HG03571 (cell line): ENCODE measurements around the gene RARRES2.
"Not testable (repeated sequence)": the region's sequence is repeated elsewhere in the genome, so short reads cannot be mapped to it uniquely, and the experiment has no call there.

Experiments
- ATAC-seq: cut with Tn5 transposase; IDR thresholded peaks from one replicate; pipeline ENCODE4 v1.9.1; 2021; ENCODE audit not compliant: unreplicated experiment

The RARRES2 gene

DNA sequence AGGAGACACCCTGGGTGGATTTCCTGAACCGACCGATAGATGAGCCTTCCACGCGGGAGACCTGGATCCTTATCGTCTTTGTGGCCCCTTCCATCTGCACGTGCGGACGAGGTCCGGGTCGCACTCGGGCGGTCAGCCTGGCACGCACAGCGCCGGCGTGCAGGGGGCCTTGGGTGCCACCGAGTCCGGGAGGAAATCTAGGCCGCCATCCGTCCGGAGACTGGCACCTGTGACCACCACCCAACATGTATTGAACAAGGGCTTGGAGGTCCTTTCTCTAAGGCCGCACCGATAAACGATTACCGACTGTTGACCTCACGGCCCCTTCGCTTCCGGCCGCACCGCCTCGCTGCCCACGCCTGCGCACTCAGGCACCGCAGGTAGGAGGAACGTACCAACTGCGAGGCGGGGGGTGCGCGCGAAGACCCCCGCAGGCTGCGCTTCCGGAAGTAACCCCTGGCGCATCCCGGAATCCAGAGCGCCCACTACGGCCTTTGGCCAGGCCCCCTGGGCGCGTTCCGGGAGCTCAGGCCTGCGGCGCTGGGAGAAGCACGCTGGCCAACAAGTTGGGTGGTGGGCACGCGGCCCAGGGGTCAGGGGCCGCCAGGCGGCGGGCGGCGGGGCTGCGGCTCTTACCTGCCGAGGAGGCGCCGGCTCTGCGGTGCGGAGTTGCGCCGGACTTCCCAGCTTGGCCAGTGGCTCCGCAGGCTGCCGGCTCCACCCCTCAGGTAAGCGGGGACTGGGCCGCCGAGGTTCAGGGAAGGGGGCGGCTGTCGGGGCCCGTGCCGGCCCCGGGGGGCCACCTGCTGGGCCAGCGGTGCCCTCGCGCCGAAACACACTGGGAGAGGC, 18.4 kb downstream of the RARRES2 start, which contains the start of the genes ACTR3C and LRRC61:
Gene ACTR3C (minus strand): TSS at position 713 of the 849 bp plus-strand sequence. CDS start 28,249 bp downstream, outside the sequence.
Gene LRRC61 (plus strand): TSS at position 523 of the 849 bp plus-strand sequence. CDS start 13,507 bp downstream, outside the sequence.
- peak; percentile 46 for ATAC-seq

DNA sequence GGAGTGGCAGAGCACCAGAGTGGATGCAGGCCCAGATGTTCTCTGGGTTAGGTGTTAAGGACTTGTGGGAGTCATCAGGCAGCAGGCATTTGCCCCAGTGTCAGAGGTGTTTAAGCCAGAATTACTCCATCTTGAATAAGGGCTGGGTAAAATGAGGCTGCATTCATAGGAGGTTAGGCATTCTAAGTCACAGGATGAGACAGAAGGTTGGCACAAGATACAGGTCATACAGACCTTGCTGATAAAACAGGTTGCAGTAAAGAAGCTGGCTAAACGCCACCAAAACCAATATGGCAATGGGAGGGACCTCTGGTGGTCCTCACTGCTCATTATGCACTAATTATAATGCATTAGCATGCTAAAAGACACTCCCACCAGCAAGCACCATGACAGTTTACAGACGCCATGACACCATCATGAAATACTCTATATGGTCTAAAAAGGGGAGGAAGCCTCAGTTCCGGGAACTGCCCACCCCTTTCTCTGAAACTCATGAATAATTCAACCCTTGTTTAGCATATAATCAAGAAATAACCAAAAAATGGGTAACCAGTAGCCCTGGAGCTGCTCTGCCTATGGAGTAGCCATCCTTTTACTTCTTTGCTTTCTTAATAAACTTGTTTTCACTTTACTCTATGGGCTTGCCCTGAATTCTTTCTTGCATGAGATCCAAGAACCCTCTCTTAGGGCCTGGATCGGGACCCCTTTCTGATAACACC, 19.2 kb downstream of the RARRES2 start:
- no peak for ATAC-seq

DNA sequence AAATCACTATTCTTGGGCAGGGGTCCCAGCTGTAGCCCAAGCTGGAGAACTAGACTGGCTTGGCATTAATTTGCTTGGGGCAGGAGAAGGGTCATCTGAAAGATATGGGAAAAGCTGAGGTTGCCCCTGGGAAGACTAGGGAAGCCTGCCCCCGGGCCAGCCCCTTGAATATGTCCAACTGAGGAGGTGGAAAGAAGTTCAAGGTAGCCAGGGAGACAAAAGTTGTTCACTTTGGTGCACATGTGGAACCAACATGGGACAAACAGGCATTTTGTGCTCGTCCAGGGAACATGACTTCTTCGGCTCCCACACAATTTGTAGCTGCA, 19.7 kb downstream of the RARRES2 start:
- no peak for ATAC-seq

DNA sequence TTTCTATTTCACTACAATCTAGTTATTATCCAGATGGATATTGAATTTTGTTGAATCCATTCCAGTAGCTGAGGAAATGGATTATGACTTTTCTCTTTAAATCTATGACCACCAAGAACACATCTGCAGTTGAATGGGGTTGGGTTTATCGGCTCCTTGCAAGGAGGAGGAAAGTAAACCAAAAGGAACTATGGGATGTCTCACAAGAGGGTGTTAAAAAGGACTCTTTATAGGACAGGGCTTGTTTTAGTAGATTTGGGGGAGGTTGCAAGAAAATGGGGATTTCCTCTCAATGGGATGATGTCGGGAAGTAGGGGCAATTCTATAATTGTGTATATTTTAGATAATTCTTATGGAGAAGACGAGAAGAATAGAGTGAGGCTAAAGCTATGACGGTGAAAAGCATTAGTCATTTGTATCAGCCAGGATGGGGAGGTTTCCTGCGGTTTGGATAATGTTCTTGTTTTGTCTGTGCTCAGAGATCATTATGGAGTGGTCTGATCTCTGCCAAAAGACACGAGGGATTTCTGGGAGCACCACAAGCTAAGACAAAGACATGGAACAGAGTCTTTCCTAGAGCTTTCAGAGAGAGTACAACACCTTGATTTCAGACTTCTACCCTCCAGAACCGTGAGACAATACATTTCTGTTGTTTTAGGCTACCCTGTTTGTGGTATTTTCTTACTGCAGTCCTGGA, 23.5 kb downstream of the RARRES2 start:
- no peak for ATAC-seq

DNA sequence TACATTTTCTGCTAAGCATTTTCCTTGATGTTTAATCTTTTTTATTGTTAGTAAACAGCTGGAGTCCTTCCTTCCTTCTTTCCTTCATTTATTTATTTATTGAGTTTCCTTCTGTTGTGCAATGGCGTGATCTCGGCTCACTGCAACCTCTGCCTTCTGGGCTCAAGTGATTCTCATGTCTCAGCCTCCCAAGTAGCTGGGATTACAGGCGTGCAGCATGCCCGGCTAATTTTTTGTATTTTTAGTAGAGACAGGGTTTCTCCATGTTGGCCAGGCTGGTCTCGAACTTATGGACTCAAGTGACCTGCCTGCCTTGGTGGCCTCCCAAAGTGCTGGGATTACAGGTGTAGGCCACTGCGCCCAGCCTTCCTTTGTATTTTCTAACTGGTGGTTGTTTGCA, 24.4 kb downstream of the RARRES2 start:
- ATAC-seq: not testable (repeated sequence)

DNA sequence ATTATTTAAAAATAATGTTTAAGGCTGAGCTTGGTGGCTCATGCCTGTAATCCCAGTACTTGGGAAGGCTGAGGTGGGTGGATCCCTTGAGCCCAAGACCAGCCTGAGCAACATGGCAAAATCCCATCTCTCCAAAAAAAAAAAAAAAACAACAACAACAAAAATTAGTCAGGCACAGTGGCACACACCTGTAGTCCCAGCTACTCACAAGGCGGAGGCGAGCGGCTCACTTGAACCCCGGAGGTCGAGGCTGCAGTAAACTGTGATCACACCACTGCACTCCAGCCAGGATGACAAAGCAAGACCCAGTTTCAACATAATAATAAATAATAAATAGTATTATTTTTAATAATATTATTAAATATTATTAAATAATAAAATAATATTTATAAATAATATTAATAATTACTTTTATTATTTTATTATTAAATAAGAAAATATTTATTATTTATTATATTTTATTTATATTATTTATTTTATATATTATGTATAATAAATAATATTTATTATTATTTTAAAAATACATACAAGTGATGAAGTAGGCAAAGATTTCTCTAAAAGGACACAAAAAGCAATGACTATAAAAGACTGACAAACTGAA, 26.7 kb downstream of the RARRES2 start:
- ATAC-seq: no peak

DNA sequence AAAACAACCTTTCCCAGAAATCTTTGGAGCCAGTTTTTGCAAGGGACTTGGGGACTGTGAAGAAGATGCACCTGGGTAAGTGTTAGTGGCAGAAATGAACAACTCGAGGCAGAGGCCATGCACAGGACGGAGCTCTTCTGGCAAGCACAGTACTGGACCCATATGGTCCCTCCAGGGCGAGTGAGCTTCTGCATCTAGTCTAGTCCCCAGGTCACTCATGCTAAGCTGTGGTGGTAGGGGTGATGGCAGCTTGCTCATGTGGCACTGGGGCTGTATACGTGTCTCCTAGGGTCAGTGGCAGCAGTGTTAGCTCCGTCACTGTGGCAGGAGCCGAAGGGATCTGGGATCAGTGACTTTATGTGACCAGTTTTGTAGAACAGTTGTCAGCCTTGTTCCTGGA, 27.6 kb downstream of the RARRES2 start:
- no peak for ATAC-seq

DNA sequence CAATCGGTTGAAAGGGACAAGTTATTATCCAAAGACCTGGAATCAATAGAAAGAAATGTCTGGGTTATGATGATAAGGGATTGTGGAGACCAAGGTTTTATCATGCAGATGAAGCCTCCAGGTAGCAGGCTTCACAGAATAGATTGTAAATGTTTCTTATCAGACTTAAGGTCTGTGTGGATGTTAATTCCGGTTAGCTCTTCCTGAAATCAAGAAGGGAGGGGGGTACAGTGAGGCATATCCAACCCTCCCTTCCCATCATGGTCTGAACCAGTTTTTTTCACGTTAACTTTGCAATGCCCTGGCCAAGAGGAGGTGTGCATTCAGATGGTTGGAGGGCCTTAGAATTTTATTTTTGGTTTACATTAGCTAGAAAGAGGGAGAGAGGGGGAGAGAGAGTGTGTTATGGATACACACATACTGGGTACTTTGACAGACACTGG, 28.0 kb downstream of the RARRES2 start:
- ATAC-seq: no peak

DNA sequence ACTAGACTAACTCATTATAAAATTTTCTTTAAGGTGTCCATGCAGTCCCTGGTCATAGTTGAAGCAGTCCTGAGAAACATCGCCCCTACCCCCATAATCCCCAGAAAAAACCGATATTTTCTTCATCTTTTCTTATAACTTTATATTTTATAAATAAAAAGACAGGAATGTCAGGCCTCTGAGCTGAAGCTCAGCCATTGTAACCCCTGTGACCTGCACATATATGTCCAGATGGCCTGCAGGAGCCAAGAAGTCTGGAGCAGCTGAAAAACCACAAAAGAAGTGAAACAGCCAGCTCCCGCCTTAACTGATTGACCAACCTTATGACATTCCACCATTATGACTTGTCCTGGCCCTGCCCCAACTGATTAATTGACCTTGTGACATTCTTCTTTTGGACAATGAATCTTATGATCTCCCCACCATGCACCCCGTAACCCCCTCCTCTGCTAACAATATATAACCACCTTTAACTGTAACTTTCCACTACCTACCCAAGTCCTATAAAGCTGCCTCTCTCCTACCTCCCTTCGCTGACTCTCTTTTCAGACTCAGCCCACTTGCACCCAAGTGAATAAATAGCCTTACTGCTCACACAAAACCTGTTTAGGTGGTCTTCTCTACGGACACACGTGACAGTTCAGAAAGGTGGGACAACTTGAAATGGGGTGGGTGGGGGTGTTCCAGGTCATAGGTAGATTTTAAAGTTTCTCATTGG, 28.6 kb downstream of the RARRES2 start:
- ATAC-seq: not testable (repeated sequence)

DNA sequence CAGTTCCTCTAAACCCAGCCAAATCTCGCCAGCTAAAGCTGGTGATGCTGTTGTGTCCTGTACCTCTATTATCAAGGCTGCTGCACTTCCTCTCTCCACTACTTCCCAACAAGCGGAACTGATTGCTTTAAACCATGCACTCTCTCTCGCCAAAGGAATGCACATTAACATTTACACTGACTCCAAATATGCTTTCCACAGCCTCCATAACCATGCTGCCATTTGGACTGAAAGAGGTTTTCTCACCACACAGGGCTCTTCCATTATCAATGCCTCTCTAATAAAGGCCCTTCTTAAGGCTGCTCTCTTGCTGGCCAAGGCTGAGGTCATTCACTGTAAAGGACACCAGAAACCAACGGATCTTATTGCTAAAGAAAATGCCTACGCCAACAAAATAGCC, 29.7 kb downstream of the RARRES2 start:
- no peak for ATAC-seq

DNA sequence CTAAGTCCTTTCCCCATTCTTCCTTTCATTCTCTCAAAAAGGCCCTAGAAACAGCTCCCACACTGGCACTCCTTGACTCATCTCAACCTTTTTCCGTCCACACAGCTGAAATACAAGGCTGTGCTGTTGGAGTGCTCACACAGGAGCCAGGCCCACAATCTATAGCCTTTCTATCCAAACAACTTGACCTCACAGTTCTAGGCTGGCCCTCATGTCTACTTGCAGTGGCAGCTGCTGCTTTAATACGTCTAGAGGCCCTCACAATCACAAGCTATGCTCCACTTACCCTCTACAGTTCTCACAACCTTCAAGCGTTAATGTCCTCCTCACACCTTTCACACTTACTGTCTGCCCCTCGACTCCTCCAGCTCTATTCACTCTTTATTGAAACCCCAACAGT, 30.3 kb downstream of the RARRES2 start:
- ATAC-seq: no peak

DNA sequence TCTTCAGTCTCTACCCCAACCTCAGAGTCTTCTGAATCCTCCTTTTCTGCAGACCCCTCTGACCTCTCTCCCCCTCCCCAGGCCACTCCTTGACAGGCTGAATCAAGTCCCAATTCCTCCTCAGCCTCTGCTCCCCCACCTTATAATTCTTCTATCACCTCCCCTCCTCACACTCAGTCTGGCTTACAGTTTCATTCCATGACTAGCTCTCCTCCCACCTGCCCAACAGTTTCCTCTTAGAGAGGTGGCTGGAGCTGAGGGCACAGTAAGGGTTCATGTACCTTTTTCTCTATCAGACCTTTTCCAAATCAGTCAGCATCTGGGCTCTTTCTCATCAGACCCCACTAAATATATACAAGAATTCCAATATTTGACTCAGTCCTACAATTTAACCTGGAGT, 32.9 kb downstream of the RARRES2 start:
- ATAC-seq: no peak

DNA sequence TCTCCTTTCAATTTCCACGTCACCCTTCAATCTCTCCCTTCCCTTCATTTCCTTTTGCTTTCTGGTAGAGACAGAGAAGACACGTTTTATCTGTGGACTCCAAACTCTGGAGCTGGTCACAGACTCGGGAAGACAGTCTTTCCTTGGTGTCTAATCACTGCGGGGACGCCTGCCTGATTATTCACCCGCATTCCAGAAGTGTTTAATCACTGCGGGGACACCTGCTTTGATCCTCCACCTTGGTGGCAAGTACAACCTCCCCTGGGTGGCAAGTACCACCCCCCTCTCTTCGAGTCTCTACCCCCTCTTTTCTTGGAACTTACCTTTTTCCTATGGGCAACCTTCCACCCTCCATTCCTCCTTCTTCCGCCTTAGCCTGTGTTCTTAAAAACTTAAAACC, 33.5 kb downstream of the RARRES2 start:
- ATAC-seq: no peak

DNA sequence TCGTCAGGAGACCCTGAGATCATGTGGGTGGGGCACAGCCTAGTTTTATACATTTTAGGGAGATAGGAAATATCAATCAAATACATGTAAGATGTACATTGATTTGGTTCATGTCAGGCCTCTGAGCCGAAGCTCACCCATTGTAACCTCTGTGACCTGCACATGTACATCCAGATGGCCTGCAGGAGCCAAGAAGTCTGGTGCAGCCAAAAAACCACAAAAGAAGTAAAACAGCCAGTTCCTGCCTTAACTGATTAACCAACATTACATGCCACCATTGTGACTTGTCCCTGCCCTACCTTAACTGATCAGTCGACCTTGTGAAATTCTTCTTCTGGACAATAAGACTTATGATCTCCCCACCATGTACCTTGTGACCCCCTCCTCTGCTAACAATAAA, 34.3 kb downstream of the RARRES2 start:
- ATAC-seq: no peak

DNA sequence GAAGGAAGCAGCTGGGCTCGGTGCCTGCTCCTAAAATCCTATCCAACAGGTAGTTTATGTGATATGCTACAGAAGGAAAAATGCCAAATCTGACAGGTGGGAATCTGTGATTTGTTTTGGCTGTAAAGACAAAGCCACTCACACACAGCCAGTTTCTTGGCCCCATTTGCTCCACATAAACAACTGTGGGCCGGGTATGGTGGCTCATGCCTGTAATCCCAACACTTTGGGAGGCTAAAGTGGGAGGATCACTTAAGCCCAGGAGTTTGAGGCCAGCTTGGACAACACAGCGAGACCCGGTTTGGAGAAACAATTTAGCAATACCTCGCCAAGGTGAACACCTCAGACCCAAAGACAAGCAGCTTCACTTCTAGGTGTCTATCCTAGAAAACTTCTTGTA, 35.1 kb downstream of the RARRES2 start:
- not testable (repeated sequence) for ATAC-seq

DNA sequence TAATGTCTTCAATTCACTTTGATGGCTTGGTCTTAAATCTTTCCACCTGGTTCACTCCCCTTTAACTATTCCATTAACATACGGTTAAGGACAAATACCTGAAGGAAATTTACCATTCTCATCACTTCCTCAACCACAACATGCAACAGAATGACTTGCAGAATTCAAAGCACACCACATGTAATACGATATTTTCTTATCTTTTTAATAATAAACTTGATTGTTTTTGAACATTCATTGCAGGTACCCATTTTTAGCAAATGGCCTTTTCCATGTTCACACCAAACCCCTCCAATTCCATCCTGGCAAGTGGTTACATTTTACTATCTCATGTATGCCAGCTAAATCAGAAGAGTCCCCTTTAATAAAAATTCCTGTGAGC, 35.5 kb downstream of the RARRES2 start:
- not testable (repeated sequence) for ATAC-seq

DNA sequence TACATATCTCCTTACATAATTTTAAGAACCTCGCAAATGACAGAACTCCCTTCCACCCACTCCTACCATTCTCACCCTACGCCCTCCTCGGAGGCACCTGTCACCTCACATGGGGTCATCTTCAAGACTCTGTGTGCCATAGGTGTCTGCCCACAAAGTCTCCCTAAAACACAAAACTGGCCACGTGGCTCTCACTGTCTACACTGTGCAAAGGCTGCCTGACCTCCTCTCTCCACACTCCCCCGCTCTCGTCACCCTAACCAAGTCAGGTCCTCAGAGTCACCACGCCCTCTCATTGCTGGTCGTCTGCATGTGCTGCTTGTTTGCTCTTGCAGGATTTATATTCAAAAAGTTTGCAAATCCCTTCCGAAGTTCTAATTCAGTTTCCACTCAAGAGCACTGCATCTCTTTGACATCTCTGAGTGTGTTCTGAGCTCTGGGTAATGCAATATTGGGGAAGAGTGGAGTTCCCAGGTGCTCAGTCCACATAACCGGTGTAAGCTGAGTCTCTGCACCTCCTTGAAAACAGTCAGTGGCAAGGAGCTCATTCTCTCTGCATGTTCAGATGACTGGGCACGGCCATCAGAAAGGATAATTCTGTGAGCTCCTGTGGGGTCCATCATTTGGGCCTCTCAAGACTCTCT, 36.0 kb downstream of the RARRES2 start:
- ATAC-seq: not testable (repeated sequence)

DNA sequence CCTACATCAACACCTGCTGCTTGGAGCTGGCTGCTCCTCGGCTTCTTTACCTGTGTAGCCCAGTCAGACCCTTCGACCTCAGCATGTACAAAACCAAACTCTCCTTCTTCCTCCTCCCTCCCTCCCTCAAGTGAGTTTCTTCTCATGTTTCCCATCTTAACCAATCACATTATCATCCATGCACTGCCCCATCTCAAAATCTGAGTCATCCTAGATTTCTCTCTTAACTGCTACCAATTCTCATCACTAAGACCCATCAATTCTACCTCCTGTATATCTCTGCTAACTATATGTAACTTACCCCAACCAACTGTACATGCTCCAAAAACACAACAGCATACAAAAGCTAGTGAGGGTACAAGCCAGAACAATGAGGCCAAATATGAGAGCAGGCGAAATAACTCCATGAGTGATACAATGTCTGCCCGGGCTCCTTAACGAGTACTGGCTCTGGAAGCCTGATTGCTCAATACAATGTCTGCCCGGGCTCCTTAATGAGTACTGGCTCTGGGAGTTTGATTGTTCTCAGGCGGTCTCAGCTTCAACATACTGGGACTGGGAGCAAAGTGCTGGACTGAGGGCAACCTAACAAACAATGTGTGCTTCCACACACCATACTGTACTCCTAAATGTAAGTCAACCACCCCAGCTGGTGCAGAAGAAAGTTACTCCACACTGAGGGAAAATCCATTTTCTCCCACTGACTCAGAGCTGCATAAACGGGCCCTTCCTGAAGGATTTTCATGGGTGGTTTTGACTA, 36.8 kb downstream of the RARRES2 start:
- not testable (repeated sequence) for ATAC-seq

DNA sequence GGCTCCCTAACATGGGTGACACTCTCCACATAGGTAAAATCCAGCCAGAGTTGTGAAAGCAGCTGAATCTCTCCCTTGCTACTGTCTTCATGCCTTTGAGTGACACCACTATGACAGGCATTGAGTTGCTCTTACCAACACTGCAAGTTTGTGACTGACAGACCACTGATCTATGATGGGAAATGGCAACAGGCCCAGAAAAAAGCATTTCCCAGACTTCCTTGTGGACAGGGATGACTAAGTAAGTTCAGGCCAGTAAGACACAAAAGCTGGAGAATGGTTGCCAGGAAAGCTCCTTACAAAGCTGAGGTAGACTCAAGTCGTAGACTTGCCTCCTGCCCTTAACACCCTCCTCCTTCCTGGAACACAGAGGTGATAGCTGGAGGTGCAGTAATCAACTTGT, 38.5 kb downstream of the RARRES2 start:
- ATAC-seq: not testable (repeated sequence)
